Natural killer cell treated with Interleukin-12 subunit alpha and Interleukin-12 subunit beta and Interleukin-15 and Interleukin-18, amount 100 ng/mL, for 72 hours (primary cell): ENCODE measurements around the gene CELSR2. TPM values are rescaled to one million over a fixed set of nuclear protein-coding genes. Genes with fewer than 3 reads are reported as not detected.

Source experiments
- ATAC-seq, 2 donors: fragments of 150-1000 bp; cut with Tn5 transposase in 1 of 2; sonication (Bioruptor Pico), chemical (Tn5 transposase) in 1 of 2; 2 replicates each; pipeline ENCODE4 v1.10.0; 2021
- DNase-seq: peaks from one replicate; pipeline ENCODE4 v3.0.0; 2022; ENCODE audit warnings: low spot score
- H3K27ac Mint-ChIP-seq, 2 donors: 1 replicate in 1 of 2; 2 replicates in 1 of 2; pipeline ENCODE4 v1.8.0; 2022; ENCODE audit warnings: mixed read lengths in 2 of 2, mild to moderate bottlenecking in 1 of 2, moderate library complexity in 1 of 2
- H3K27me3 Mint-ChIP-seq, 2 donors: 1 replicate in 1 of 2; 2 replicates in 1 of 2; pipeline ENCODE4 v1.8.0; 2022; ENCODE audit warnings: mixed read lengths in 2 of 2
- H3K36me3 Mint-ChIP-seq: one replicate; pipeline ENCODE4 v1.8.0; 2022; ENCODE audit warnings: mixed read lengths
- H3K4me1 Mint-ChIP-seq, 2 donors: 1 replicate in 1 of 2; 2 replicates in 1 of 2; pipeline ENCODE4 v1.8.0; 2022; ENCODE audit warnings: low read depth in 2 of 2, mixed read lengths in 2 of 2, mild to moderate bottlenecking in 1 of 2
- H3K4me3 Mint-ChIP-seq: one replicate; pipeline ENCODE4 v1.8.0; 2022; ENCODE audit warnings: mixed read lengths
- H3K9me3 Mint-ChIP-seq: 2 replicates; pipeline ENCODE4 v1.8.0; 2022; ENCODE audit warnings: mixed read lengths
- total RNA-seq, 2 donors: library from RNA; stranded (reverse); gene quantifications; one replicate each; pipeline ENCODE4 v1.2.3, GENCODE V29; 2022

CELSR2 gene
- total RNA-seq, 2 donors from 2014 or later = 1.5 to 2.6 TPM

GRCh38 chr1:109240158-109241152, 8.9 kb upstream of the CELSR2 start:
- no peak overlapping the region for H3K4me3 Mint-ChIP-seq
- H3K9me3 Mint-ChIP-seq = no peaks in the 10 kb centered on the region
- DNase-seq = no peak
- H3K4me1 Mint-ChIP-seq = peaks cover 12% of the 10 kb centered on the region in 2 donors
- H3K27ac Mint-ChIP-seq = no peak overlapping the region
- peaks cover 8 to 16% of the 10 kb centered on the region in 2 donors for H3K27me3 Mint-ChIP-seq
- peaks cover 12% of the 10 kb centered on the region for H3K36me3 Mint-ChIP-seq
- no peak for ATAC-seq

DNA sequence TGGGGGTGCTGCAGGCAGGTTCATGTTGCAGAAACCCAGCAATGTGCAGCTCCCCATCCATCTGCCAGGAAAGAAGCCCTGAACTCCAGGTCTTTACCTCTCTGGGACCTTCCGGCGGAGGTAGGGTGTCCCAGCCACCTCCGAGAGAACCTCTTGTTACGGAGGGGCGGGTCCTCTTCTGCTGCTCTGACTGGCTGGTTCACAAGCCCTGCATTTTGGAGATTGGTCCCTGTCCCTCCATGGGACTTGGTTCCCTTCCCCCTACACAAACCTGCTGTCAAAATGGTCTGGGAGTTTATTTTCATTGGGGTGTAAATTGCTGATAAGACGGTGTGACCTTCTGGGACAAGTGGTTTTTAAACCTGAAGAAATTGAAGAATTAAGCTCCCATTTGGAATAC, 8.0 kb upstream of the CELSR2 start:
- H3K4me3 Mint-ChIP-seq = no peak overlapping the region
- H3K36me3 Mint-ChIP-seq = peaks cover 6% of the 10 kb centered on the region
- no peak for ATAC-seq
- peaks cover 12% of the 10 kb centered on the region in 2 donors for H3K4me1 Mint-ChIP-seq
- H3K27me3 Mint-ChIP-seq = peaks cover 9 to 16% of the 10 kb centered on the region in 2 donors
- H3K9me3 Mint-ChIP-seq = no peaks in the 10 kb centered on the region
- DNase-seq = no peak
- H3K27ac Mint-ChIP-seq = no peak overlapping the region

- DNase-seq = no peak
- no peak for ATAC-seq
- peaks cover 15 to 16% of the 10 kb centered on the region in 2 donors for H3K27me3 Mint-ChIP-seq
- peak overlapping the region in 1 of 2 donors; percentile 46 for H3K27ac Mint-ChIP-seq
- H3K4me3 Mint-ChIP-seq = no peak overlapping the region
- peaks cover 12% of the 10 kb centered on the region in 2 donors for H3K4me1 Mint-ChIP-seq
- no peaks in the 10 kb centered on the region for H3K9me3 Mint-ChIP-seq
- peaks cover 6% of the 10 kb centered on the region for H3K36me3 Mint-ChIP-seq
These were observed 7.4 kb upstream of the CELSR2 start for GRCh38 chr1:109241841-109242345.

DNA sequence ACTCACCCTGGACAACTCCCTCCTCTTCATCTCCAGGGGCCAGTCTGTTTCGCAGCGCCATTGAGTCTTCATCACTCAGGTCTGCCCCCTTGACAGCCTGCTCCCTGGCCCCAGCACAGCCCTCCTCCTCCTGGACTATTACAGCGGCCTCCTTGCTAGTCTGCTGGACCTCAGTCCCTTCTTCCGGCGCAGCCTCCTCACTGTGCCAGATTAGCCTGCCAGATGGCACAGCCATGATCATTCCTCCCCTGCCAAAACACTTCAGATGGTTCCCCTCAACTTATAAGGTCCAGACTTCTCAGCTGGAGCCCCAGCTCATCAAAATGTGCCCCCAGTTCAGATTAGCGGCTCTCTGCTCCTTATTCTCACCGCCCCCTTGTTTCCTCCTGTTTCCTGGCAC, 7.0 kb upstream of the CELSR2 start:
- ATAC-seq = no peak
- Mint-ChIP-seq H3K27me3 (peaks cover 15 to 16% of the 10 kb centered on the region in 2 donors), H3K36me3 (peaks cover 6% of the 10 kb centered on the region), H3K9me3 (no peaks in the 10 kb centered on the region), H3K4me3 (no peak overlapping the region), H3K27ac (peak overlapping the region in 1 of 2 donors; percentile 46), H3K4me1 (peaks cover 12% of the 10 kb centered on the region in 2 donors)
- no peak for DNase-seq

DNA sequence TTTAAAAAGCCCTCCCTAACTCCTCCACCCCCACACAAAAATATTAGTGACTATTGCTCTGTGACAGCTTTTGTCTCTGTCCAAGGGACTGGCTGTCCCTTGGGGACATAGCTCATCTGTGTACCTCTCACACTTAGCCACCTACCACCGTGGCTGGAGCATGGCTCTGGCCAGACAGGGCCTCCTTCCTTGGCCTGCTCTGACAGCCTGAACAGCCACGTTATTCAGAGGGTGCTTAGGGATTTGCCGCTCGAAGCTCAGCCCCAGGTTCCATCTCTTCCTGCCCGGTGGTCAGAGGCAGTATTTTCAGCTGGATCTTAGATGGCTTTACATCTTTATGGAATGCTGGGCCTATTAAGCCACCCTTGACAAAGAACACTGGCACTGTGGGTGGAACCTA, 6.1 kb upstream of the CELSR2 start:
- H3K4me1 Mint-ChIP-seq = peaks cover 12% of the 10 kb centered on the region in 2 donors
- no peak overlapping the region for H3K4me3 Mint-ChIP-seq
- H3K27ac Mint-ChIP-seq = no peak overlapping the region
- no peaks in the 10 kb centered on the region for H3K9me3 Mint-ChIP-seq
- DNase-seq (no peak), ATAC-seq (no peak)
- peaks cover 15 to 16% of the 10 kb centered on the region in 2 donors for H3K27me3 Mint-ChIP-seq
- peaks cover 6% of the 10 kb centered on the region for H3K36me3 Mint-ChIP-seq

GRCh38 chr1:109243860-109244552, 5.3 kb upstream of the CELSR2 start:
- Mint-ChIP-seq H3K36me3 (no peaks in the 10 kb centered on the region), H3K4me3 (no peak overlapping the region), H3K27ac (peak overlapping the region in 1 of 2 donors; percentile 23), H3K4me1 (peaks cover 13 to 15% of the 10 kb centered on the region in 2 donors), H3K9me3 (no peaks in the 10 kb centered on the region), H3K27me3 (peaks cover 15 to 16% of the 10 kb centered on the region in 2 donors)
- no peak for DNase-seq
- no peak for ATAC-seq

DNA sequence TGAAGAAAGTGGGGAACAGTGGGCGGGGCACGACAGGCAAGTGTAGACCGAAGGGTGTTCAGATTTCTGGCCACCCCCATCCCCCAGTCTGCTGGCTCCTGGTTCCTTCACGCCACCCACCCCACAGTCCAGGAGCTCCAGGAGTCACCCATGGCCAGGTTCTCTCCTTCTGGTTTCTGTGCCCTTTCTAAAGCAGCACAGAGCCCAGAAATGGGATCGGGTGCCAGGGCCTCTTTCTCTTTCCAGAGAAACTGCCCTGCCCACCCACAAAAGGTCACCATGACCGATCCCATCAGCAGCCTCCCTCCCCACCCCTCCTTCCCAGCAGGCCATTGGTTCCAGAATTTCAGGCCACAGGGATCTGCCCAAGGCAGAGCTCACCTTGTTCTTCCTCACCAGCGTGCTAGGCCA, 3.2 kb upstream of the CELSR2 start:
- DNase-seq = no peak
- Mint-ChIP-seq H3K9me3 (no peaks in the 10 kb centered on the region), H3K27me3 (peaks cover 15 to 16% of the 10 kb centered on the region in 2 donors), H3K36me3 (no peaks in the 10 kb centered on the region), H3K27ac (no peak overlapping the region), H3K4me1 (peaks cover 18 to 19% of the 10 kb centered on the region in 2 donors), H3K4me3 (no peak overlapping the region)
- ATAC-seq = no peak

- ATAC-seq (no peak), DNase-seq (no peak)
- no peaks in the 10 kb centered on the region for H3K9me3 Mint-ChIP-seq
- H3K27ac Mint-ChIP-seq = no peak overlapping the region
- peaks cover 5 to 16% of the 10 kb centered on the region in 2 donors for H3K4me1 Mint-ChIP-seq
- H3K36me3 Mint-ChIP-seq = no peaks in the 10 kb centered on the region
- H3K4me3 Mint-ChIP-seq = no peak overlapping the region
- peaks cover 10 to 15% of the 10 kb centered on the region in 2 donors for H3K27me3 Mint-ChIP-seq
These were observed 1.7 kb upstream of the CELSR2 start for GRCh38 chr1:109247401-109248365.

- H3K27ac Mint-ChIP-seq = no peak overlapping the region
These were observed 919 bp upstream of the CELSR2 start for GRCh38 chr1:109248444-109248796.

GRCh38 chr1:109249654-109250401, 489 bp downstream of the CELSR2 start:
- DNase-seq (no peak), ATAC-seq (peak; percentile 45 to 48)
- H3K9me3 Mint-ChIP-seq = no peaks in the 10 kb centered on the region
- H3K4me1 Mint-ChIP-seq = peaks cover 5 to 20% of the 10 kb centered on the region in 2 donors
- no peaks in the 10 kb centered on the region for H3K36me3 Mint-ChIP-seq
- H3K27me3 Mint-ChIP-seq = peaks cover under 1 to 7% of the 10 kb centered on the region in 2 donors
- H3K27ac Mint-ChIP-seq = no peak overlapping the region
- H3K4me3 Mint-ChIP-seq = no peak overlapping the region

More at GRCh38 chr1:109248444-109248796, 919 bp upstream of the CELSR2 start:
- Mint-ChIP-seq H3K27me3 (peaks cover 9 to 15% of the 10 kb centered on the region in 2 donors), H3K9me3 (no peaks in the 10 kb centered on the region), H3K4me1 (peaks cover 5 to 18% of the 10 kb centered on the region in 2 donors), H3K36me3 (no peaks in the 10 kb centered on the region), H3K4me3 (no peak overlapping the region)
- ATAC-seq (no peak), DNase-seq (no peak)

GRCh38 chr1:109250454-109251276, 1.3 kb downstream of the CELSR2 start:
- H3K4me1 Mint-ChIP-seq = peaks cover 10 to 20% of the 10 kb centered on the region in 2 donors
- ATAC-seq (no peak), DNase-seq (no peak)
- peak overlapping the region; percentile 17 for H3K4me3 Mint-ChIP-seq
- peaks cover 0 to 6% of the 10 kb centered on the region in 2 donors for H3K27me3 Mint-ChIP-seq
- no peak overlapping the region for H3K27ac Mint-ChIP-seq
- H3K36me3 Mint-ChIP-seq = no peaks in the 10 kb centered on the region
- no peaks in the 10 kb centered on the region for H3K9me3 Mint-ChIP-seq
